Tibial nerve (tissue), 4 donors: ENCODE measurements around the gene NKG7.

Source experiments
- EP300 ChIP-seq, 2 donors: sonication (generic); formaldehyde crosslinking; IDR thresholded peaks; one replicate each; pipeline ENCODE4 v1.6.1; 2017; ENCODE audit warnings: antibody characterized with exemption in 2 of 2, mild to moderate bottlenecking in 1 of 2
- POLR2A ChIP-seq, 2 donors: fragments of 450-650 bp; IDR thresholded peaks; one replicate each; pipeline ENCODE4 v1.6.1; 2017; ENCODE audit warnings: antibody characterized with exemption in 2 of 2, mild to moderate bottlenecking in 2 of 2, moderate library complexity in 2 of 2
- TF ChIP-seq, protein P1 (sequence below), 5 experiments: fragments of 200-600 bp in 3 of 5; fragments of 450-650 bp in 2 of 5; sonication (generic) in 3 of 5; IDR thresholded peaks; one replicate each; pipeline ENCODE4 v1.5.1; 2016 to 2019; ENCODE audit warnings: antibody characterized with exemption in 5 of 5, mild to moderate bottlenecking in 3 of 5, moderate library complexity in 2 of 5

DNA sequence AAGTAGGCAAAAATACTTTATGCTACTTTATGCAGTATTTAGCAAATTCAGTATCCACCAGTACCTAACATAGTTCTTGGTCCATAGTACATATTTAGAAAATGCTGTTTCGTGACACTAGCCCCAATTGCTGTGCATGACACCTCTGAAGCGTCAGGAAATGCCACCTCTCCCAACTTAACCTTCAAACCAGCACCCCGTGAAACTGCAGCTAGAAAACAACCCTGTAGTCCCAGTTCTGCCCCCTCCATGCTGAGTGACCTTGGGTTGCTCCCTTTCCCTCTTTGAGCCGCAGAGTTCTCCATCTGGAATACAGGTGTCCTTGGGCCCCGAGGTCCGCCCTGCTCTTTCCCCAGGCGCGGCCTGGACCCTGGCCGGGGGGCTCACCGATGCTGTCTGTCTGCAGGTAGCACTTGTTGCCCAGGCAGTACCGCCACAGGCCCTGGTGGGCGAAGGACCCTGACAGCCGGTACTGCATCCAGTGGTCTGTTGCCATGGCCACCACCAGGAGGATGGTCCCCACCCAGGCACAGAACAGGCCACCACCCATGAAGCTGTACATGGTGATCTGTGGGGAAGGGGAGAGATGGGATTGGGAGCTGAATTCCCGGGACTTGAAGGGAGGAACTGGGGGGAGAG, 14.5 kb upstream of the NKG7 start:
- no peak for TF ChIP-seq EP300 (IDR thresholded peaks at IDR 0.05)
- TF ChIP-seq POLR2A (IDR thresholded peaks at IDR 0.05) = no peak
- TF ChIP-seq, protein P1, sequence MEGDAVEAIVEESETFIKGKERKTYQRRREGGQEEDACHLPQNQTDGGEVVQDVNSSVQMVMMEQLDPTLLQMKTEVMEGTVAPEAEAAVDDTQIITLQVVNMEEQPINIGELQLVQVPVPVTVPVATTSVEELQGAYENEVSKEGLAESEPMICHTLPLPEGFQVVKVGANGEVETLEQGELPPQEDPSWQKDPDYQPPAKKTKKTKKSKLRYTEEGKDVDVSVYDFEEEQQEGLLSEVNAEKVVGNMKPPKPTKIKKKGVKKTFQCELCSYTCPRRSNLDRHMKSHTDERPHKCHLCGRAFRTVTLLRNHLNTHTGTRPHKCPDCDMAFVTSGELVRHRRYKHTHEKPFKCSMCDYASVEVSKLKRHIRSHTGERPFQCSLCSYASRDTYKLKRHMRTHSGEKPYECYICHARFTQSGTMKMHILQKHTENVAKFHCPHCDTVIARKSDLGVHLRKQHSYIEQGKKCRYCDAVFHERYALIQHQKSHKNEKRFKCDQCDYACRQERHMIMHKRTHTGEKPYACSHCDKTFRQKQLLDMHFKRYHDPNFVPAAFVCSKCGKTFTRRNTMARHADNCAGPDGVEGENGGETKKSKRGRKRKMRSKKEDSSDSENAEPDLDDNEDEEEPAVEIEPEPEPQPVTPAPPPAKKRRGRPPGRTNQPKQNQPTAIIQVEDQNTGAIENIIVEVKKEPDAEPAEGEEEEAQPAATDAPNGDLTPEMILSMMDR (IDR thresholded peaks at IDR 0.05) = no peak
